K562 (cell line): ENCODE measurements around the gene OR2M4. TPM values are rescaled to one million over a fixed set of nuclear protein-coding genes. Genes with fewer than 3 reads are reported as not detected.

Experiments
- BRD4 ChIP-seq: fragments of 200-600 bp; sonication (generic); IDR thresholded peaks from 2 replicates; pipeline ENCODE4 v1.6.1; 2017; ENCODE audit warnings: inconsistent platforms
- BRF1 ChIP-seq: IDR thresholded peaks from 3 replicates; pipeline ENCODE4 v1.6.1; 2011; ENCODE audit warnings: borderline replicate concordance, mild to moderate bottlenecking; ENCODE audit not compliant: insufficient read length; ENCODE audit errors: extremely low read depth
- CTCF ChIP-seq, 3 experiments: IDR thresholded peaks in 2 of 3; conservative IDR thresholded peaks in 1 of 3; 2 replicates each; pipeline ENCODE4 v1.5.1; 2011 to 2012; ENCODE audit warnings: low read length in 3 of 3, mild to moderate bottlenecking in 3 of 3, control low read depth in 2 of 3, improper control_type of control experiment in 1 of 3, inconsistent platforms in 1 of 3, low read depth in 1 of 3, mixed read lengths in 1 of 3, moderate library complexity in 1 of 3; ENCODE audit not compliant: insufficient read depth in 2 of 3
- FOSL1 ChIP-seq: fragments of 200-800 bp; sonication (Bioruptor generic); conservative IDR thresholded peaks from 2 replicates; pipeline ENCODE4 v1.6.1; 2016; ENCODE audit warnings: missing genetic modification characterization, missing compliant biosample characterization
- KLF16 ChIP-seq: IDR thresholded peaks from 2 replicates; pipeline ENCODE4 v1.6.1; 2016; ENCODE audit warnings: antibody characterized with exemption
- MEIS2 ChIP-seq: fragments of 450-650 bp; IDR thresholded peaks from 2 replicates; pipeline ENCODE4 v1.6.1; 2014; ENCODE audit warnings: mild to moderate bottlenecking; ENCODE audit not compliant: partially characterized antibody
- MTA2 ChIP-seq: fragments of 450-650 bp; IDR thresholded peaks from 2 replicates; pipeline ENCODE4 v1.6.1; 2016; ENCODE audit warnings: low read depth
- PKNOX1 ChIP-seq: fragments of 450-650 bp; IDR thresholded peaks from 2 replicates; pipeline ENCODE4 v1.6.1; 2016
- ZNF263 ChIP-seq: sonication (generic); formaldehyde crosslinking; IDR thresholded peaks from 2 replicates; pipeline ENCODE4 v1.8.0; 2022; ENCODE audit warnings: mild to moderate bottlenecking, missing genetic modification reagents, borderline replicate concordance
- ZNF347 ChIP-seq: fragments of 450-650 bp; formaldehyde crosslinking; IDR thresholded peaks from 2 replicates; pipeline ENCODE4 v1.4.0; 2020; ENCODE audit warnings: low read depth, mild to moderate bottlenecking, moderate library complexity
- polyA plus RNA-seq, 8 experiments: library from polyadenylated mRNA; depleted of rRNA in 4 of 8; stranded (reverse) in 5 of 8; unstranded in 3 of 8; fragments of >200 nt; fragmentation: Nextera tagmentation in 2 of 8; fragmentation: Illumina TruSeq in 1 of 8; extraction: Ambion mirVana in 2 of 8; extraction: Trizol in 1 of 8; gene quantifications; 2 replicates each; pipeline versions ENCODE4 v1.2.1 to v1.2.3, GENCODE V29; 2011 to 2014; ENCODE audit warnings: inconsistent platforms in 1 of 8, missing spikeins in 1 of 8
- total RNA-seq, 7 experiments: library from RNA; depleted of rRNA in 6 of 7; stranded (reverse); fragments of >200 nt in 6 of 7; fragmentation: Illumina TruSeq in 2 of 7; extraction: Trizol in 2 of 7; gene quantifications; 2 replicates each; pipeline versions ENCODE4 v1.2.1 to v1.2.3, GENCODE V29; 2011 to 2021; ENCODE audit warnings: low replicate concordance in 1 of 7
- TF ChIP-seq, protein P1 (sequence below): fragments of 450-650 bp; formaldehyde crosslinking; IDR thresholded peaks from 2 replicates; pipeline ENCODE4 v1.4.0; 2020; ENCODE audit warnings: mild to moderate bottlenecking, moderate library complexity

OR2M4 gene
- total and polyA plus RNA-seq, 9 of the 15 experiments (the other 6 are each of a cell fraction or from before 2014, with no cell fraction given) = not detected

DNA sequence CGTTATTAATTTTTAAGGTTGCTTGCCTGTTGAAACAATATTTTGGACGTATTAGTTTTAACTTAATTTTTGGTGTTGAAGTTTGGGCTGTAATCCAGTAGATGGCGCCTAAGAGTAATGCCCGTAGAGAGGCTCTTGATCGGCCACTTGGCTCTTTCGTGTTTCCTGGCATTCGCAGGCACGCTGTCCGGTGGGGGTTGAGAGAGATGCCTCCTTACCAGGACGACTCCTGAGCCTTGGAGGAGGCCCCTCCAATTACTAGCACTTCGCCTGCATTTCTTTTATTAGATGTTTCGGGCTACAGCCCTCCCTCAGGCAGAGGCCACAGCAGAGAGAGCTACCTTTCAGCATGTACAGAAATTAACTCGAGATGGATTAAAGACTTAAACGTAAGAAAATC is 12.0 kb downstream of the OR2M4 start (continued):
- TF ChIP-seq CTCF (IDR thresholded peaks at IDR 0.05 in 2 of 3, conservative IDR thresholded peaks at IDR 0.05 in 1 of 3; ENCODE audit: insufficient read depth in 2 of 3, low read depth in 1 of 3, low read length in 3 of 3) (peak; percentile 53 to 77 (median 62)), KLF16 (0 out of 2 replicates have a peak, but pooled peaks have one; percentile 6), ZNF263 (CRISPR knock-in tag) (no peak), BRD4 (no peak), MEIS2 (no peak), PKNOX1 (no peak), ZNF347 (CRISPR knock-in tag) (no peak), MTA2 (no peak), BRF1 (no peak), FOSL1 (tag) (no peak)
- TF ChIP-seq, protein P1, sequence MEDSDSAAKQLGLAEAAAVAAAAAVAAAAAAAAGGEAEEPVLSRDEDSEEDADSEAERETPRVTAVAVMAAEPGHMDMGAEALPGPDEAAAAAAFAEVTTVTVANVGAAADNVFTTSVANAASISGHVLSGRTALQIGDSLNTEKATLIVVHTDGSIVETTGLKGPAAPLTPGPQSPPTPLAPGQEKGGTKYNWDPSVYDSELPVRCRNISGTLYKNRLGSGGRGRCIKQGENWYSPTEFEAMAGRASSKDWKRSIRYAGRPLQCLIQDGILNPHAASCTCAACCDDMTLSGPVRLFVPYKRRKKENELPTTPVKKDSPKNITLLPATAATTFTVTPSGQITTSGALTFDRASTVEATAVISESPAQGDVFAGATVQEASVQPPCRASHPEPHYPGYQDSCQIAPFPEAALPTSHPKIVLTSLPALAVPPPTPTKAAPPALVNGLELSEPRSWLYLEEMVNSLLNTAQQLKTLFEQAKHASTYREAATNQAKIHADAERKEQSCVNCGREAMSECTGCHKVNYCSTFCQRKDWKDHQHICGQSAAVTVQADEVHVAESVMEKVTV (CRISPR knock-in tag) = peak; percentile 33; the same call in 1 of the 2 replicates
